Stimulated activated naive CD4-positive, alpha-beta T cell treated with Interleukin-2 at 50 U/mL for 16 hours (primary cell): ENCODE results near the gene TRIM3.

ENCODE experiments used
- DNase-seq: peaks from one replicate; lab custom pipeline; 2025; lab: John Stamatoyannopoulos, UW

TRIM3 gene

DNA sequence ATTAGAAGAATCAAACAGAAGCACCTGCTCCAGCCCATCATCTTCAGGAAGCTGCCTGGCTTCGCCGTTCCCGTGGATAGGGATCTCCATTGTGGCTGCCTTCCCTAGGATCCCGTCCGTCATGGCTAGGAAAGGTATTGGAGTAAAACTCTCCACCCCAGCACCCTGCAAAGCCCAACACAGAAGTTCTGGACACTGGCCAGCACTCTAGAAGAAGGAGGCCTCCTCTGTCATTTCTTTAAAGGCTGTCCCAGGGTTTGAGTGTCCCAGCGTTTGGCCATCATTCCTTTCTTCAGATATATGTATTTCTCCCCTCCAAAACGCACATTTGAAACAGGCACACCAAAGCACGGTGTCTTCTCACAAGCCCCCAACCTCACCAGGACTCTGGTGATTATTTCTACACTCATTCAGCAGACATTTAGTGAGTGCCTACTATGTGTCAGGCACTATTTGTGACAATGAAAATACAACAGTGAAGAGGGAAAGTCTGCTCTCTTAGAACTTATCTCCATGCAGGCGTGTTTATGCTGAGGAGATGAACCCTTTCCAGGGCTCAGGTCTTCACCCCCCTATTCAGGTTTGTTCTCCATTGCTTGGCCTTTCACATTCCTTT, 6.7 kb upstream of the TRIM3 start:
- DNase-seq: no peak

DNA sequence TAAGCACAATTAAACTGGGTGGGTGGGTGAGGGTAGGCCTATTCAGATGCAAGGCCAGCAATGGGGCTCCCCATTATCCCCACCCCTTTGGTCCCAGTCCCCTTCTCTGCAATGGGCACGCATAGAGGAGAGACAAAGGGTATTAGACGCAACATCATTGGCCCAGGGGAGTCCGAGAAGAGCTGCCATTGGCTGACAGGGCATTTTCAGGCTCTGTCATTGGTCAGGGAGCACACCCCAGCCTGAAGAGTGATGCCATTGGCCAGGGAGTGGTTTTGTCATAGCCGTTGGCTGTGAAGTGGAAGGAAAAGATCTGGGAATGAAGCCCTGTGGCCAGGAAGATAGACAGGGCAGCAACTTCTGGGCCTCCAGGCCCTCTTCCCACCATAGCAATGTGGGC, 2.8 kb upstream of the TRIM3 start:
- DNase-seq: no peak

DNA sequence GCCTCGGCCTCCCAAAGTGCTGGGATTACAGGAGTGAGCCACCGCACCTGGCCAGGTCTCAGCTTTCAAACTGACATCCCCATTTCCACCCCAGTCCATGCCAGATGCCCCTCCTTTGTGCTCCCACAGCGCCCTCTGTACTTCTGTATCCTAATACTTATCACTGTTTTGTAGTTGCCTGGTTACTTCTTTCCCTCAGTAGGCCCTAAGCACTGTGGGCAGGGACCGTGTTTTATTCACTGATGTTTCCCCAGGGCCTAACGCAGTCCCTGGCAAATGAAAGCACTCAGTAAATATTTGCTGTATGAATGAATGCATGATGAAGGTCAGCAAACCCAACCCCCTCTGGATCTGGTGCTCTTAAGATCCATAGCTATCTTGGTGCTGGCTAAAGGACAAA, 2.2 kb upstream of the TRIM3 start:
- no peak for DNase-seq

DNA sequence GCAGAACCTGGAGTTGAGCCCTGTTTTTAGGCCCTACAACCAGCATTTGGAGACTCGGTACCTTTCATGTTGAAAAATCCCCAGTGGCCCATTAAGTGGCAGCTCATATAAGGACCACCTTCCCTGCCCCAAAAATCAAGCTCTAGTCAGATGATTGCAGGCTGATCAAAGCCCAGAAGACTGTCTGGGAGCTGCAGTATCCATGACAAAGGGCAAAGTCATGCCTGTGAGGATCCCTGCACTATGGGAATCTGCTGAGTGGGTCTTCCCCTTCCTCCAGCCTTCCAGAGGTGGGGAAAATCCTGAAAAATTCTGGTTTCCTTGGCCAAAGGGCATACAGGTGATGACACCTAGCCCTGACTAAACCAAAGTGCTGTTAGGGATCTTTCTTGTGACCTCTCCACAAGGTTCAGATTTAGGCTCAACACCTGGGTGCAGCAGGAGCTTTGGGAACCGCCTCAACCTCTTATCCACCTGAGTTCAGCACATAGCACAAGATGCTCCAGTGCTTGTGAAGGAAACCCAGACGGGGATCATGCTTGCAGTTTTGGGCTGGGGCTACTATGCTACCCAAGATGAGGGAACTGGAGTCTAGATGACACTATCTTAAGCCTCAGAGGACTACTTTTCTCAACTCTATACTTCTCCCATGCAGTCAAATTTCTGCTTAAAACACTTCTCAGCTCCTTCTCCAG, 1.2 kb upstream of the TRIM3 start:
- no peak for DNase-seq

DNA sequence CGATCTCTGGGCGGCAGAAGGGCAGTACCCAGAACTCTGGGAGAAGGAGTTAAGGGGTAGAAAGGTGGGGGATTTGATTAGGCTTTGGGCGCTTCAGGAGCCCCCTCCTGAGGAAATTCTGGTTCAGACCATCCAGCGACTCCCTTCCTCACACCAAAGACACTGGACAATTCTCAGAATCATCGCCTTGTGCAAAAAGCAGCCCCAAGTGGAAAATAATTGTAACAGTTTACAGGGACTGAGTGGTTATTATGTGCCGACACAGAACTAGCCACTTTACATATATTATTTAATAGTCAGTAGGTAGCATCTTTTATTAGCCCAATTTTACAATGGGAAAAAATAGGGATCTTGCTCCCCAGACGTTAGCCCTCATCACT, 662 bp upstream of the TRIM3 start:
- no peak for DNase-seq

DNA sequence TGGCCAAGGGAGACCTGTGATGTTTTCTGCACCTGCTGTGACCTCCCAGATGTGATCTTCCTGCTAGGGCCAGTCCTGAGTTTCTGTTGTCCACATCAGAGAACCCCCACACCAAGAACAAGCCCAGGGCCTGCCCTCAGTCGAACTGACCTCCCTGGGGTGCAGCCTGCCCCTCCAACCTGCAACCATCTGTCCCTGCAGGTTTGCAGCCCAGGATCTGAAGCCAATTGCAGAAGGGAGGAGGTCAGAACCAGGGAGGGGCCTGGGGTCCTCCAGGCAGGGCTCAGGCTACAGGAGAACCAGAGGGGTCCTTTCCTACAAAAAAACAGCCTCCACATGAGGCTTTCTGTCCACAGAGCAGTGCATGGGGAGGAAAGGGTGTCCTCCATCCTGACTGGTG, 807 bp downstream of the TRIM3 start:
- no peak for DNase-seq

DNA sequence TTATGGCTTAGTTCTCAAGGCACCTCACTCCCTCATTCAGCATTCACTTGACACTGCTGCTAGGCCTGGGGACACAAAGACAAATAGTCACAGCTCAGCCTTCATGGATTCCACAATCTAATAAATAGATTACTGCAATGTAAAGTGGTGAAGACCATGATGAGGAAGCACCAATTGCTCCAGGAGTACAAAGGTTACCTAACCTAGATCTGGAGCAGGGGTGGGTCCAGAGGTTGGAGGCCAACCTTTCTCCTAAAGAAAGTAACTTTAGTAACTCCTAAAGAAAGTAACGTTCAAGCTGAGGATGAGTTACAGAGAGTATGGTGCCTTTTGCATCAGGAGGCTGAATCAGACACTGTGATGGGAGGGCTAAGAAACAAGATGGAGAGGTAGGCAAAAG, 4.1 kb downstream of the TRIM3 start:
- DNase-seq: no peak

DNA sequence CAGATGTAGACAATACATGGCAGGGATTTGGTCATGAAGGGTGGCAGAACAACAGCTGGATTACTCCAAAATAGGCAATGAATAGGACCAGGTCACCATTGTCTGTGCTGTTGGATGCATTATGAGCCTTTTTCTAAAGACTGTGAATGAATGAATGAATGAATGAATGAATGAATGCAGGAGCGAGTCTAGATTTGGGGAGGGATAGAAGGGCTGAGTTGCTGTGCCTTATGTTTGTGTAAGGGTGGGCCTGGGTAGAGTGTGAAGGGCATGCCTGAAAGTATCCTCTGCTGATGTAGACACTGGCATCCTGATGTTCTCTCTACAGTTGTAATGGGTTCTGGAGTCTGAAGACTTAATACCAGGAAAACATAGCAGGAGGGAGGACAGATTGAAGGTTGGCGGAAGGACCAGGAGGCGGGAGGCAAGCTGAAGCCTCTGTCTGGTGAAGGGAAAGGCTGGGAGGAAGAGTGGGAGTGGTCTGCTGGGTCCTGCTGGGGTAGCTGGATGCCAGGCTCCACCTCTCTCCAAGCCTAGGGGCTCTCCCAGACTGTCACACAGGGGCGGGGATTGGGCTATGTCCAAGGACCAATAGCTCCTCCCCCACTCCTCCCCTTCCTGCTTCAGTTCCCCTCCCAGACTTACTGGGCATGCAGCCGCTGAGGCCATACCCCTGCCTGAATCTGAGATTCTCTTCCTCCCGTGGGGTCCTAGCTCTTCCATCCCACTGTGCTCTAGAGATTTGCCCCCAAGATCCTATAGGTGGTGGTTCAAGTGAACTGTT, 4.8 kb downstream of the TRIM3 start:
- no peak for DNase-seq

DNA sequence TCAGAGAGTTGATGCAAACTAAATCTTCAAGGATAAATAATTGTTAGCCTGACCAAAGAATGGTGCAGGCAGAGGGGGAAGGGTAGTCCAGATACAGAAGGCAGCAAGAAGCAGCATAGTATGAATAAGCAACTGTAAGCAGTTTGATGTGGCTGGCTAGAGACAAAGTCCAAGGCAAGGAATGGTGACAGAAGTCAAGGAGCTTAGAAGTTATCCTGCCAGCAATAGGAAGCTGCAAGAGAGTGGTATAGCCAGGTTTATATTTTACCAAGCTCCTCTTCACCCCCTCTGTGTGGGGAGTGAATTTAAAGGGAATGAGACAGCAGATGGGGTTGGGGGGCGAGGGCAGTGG, 14.7 kb downstream of the TRIM3 start:
- DNase-seq: no peak

DNA sequence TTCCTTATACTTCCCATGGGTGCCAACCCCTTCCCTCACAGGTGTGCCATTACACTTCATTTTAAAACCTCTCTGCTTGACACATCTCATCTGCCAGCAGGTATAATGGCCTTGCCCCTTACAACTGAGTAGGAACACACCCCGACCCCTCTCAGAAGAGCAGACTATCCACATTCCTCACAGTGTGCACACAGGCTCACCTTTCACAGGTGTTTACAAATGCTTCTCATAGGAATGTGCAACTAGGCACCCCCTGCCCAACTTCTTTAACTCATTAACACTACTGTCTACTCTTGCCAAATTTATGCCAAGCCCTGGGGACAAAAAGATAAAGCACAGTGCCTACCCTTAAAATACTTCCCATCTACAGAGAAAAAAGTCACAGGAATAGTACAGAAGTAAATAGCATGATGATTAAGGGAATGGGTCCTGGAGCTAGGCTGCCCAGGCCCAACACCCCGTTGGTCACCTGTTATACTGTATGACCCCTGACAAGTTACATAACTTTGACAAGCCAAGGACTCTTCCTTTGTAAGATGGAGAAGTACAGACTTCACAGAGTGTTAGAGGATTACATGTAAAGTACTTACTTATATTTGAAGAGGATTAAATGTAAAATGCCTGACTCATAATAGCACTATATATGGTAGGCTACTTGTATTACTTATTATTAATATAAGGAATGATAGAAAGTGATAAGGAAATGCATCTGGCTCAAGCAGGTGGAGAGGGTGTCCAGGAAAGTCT, 15.2 kb downstream of the TRIM3 start:
- no peak for DNase-seq

DNA sequence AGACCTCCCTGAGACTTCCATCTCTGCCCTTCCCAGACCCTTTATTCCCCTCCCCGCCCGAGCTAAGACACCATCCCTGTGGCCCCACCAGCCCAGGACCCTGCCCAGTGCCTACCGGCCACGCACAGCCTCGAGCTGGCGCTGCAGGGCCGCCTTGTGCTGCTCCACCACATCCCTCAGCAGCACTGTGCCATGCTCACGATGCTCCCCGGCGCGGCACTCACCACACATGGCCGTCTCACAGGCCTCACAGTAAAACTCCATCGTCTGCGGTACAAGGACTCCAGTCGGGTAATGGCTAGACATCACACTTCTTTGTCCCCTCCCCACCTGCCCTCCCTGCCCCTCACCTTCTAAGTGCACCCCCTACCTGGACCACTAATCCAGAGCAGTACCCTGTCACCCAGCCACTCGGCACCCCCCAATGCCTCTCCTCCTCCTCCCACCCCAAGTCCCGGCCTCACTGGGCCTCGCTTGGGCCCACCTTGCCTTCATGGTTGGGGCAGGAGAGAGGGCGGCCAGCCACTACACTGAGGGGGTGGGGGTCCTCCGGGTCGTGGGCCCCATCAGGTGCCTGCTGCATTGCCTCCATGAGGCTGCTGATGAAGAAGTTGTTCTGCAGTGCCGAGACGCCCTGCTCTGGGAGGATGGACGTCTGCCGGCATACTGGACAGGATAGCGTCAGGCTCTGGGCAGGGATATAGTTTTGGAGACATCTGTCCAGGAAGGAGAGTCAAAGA, 16.0 kb downstream of the TRIM3 start:
- DNase-seq: no peak

DNA sequence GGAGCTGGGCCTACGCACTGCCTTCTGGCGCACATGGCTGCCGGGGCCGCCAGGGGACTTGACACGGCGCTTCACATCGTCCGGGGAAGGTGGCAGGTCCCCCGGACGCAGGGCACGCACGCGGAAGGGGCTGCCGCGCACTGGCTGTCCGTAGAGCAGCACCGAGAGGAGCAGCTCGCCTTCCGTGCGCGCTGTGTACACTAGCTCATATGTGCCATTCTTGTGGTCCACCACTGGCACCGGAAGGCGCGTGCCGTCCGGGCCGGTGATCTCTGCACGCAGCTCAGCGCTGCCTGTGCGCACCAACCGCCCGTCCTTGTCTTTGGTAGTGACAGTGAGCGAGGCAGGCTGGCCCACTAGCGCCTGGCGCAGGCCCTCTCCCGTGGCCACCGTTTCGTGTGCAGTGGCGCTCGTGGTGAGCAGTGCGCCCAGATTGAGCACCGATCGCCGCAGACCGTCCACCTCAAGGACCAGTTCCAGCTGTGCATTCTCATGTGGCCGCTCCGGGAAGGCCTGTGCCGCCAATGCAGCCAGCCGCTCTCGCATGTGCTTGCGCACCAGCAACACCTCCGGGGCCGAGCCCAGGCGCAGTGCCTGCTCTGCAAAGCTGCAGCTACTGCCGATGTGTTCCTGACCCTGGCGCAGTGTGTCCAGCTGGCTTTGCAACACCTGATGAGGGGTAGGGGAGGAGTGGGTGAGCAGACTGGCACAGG, 17.2 kb downstream of the TRIM3 start:
- no peak for DNase-seq

DNA sequence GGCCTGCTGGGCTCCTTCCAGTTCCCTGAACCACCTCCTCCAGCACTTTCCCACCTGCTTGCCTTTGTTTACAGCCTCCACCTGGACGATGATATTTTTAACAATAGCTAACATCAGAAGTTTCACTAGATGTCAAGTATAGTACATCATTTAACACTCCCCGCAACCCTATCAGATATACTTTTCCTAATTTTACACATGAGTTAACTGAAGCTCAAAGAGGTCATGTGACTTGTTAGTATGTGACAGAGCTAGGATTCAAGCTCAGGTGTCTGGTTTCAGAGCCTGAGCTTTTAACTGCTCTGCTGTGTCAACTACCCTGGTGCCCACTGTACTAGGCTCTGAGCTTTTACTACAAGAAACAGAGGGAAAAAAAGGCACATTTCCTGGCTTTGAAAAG, 18.7 kb downstream of the TRIM3 start:
- DNase-seq: no peak

DNA sequence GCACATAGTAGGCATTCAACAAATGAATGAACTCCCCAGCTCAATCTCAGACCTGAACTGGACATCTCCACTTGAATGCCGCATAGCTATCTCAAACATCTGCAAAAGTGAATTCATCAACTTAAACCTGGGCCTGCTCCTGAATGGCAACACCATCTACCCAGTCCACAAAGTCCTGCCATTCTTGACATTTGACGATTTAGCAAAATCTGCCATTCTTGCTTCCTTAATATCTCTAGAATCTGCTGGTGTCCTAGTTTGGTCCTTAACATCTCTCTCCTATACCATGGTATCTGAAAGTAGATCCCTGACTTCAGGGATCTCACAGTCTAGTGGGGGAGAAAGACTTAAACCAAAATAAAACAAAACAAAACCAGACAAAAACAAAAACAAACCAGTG, 20.6 kb downstream of the TRIM3 start:
- no peak for DNase-seq

DNA sequence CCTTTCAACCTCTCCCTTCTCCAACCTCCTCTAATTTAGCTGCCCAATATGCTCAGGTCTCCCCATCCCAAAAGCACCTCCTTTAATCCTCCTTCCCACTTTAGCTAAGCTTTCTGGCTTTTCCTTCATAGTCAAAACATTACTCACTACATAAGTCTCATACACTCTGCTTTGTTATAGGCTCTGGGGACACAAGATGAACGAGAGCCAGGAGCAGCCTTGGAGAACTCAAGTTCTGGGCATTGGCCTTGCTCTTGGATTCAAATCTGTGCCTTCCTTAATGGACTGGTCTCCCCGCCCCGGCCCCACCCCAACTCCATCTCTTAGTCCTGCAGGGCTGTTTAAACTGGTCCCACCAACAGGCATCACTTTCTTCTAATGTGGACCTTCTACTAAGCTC, 21.5 kb downstream of the TRIM3 start:
- no peak for DNase-seq

DNA sequence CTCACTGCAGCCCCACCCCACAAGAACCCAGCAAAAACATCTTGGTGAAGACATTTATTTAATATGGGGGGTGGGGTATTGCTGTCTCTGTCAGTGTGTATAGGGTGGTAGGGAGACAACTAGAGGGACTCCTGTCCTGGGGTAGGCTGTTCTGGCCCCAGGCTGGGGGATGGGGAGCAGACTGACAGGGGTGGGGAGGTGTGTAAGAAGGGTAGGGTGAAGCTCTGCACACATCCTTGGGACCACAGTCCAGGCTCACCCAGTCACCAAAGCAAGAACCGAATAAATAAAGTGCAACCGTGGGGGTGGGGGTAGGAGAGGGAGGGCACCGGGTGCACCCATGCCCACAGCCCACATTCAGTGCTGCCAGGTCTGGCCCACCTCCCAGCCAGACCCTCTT, 25.2 kb downstream of the TRIM3 start:
- no peak for DNase-seq

DNA sequence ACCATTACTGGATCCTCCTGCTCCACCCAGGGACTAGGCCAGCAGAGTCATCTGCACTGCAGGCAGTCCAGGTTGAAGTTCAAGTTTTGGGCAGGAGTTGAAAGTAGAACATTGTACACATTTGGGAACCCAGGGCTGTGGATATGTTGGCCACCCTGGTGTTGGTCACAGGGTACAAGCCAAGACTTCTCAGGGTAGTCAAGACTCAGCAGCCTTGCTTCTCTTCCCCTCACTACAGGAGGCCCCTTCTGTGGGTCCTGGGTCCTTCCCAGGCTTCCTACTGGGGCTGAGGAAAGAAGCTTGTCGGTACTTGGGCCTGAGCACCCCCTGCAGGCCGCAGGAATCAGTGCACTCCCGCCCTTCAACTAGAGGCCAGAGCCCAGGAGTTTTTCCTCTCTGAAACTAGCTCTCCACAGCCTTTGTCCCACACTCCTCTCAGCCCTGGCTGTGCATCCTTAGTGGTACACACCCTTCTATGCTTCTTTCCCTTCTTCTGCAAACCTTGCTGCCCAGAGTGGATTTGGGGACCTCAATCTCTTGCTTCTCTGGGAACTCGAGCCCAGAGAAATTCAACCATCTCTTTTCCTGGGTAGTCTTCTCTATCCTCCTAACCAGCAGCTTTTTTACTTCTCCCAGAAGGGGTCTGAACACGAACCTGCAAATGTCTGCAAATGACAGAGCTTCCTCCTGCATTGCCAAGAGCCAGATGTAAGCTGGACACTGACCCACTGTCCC, 30.3 kb downstream of the TRIM3 start:
- DNase-seq: peak; percentile 39

DNA sequence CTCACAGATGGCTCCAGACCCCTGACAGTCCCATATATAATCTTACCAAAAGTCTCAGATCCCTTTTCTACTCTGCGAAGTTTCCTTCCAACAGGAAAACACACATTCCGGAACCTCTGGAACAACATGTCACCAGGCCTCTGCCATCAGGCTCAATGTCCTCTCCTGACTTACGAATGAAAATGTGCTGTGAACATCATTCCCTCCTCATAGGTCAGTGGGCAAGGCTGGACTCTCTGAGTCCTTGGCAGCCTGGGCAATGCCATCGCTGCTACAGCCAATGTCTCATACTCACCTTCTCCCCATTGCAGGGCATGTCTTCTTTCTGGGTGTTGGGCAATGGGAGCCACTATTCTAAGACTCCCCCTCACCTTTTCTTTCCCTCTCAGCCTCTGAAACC, 31.3 kb downstream of the TRIM3 start:
- no peak for DNase-seq

DNA sequence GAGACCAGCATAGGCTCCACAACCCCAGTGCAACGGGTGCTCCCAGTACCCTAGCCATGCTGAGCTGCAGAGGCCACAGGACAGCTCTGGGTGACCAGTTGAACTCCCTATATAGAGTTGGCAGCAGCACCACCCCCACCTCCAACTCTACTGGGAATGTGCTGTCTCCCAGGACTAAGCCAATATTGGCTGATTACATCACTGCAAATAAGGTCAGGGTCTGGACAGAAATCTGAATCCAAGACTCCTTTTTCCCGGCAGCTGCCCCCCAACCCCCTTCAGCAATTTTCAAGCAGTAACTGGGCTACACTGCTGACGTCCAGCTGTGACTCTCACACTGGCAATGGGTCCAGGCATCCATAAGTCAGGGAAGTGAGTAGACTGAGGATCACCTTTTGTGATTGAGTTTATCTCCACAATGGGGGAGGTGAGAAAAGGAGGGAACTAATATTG, 32.8 kb downstream of the TRIM3 start, which contains the start of gene HPX:
Gene HPX, minus strand, starts transcription at position 82 of the 453 bp plus-strand sequence. Its CDS starts 24 bp downstream, at position 58.
- DNase-seq: no peak

DNA sequence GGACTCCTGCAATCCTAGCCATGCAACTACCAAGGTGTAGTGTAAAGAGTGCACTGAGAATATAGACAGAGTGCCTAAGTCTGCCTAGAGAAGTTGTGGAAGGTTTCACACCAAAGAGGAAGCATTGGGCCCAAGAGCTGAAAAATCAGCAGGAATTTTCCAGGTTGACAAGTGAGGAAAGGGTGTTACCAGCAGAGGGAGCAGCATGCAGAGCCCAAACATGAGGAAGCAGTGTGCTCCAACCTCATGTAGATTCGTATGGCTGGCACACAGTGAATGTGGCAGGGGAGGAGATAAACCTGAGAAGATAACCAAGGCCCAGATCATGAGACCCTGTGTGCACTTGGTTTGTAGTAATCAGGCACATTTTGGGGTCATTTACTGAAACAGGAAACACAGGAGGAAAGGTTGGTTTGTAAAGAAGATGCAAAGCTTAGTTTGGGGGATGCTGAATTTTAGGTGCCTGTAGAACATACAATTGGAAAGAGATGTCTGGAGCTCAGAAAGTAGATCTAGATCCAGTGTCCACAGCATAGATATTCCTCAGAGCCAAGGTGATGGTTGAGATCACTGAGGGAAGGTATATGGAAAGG, 34.7 kb downstream of the TRIM3 start:
- no peak for DNase-seq
